HepG2 (cell line): ENCODE results near the gene POLR1E. TPM values are rescaled to one million over a fixed set of nuclear protein-coding genes. Genes with fewer than 3 reads are reported as not detected.

Experiments used
- ATAC-seq: fragments of 200-7000 bp; cut with Tn5 transposase; 3 replicates; pipeline ENCODE4 v1.9.1; 2020; ENCODE audit warnings: mild to moderate bottlenecking, moderate library complexity
- BruUV-seq: library from RNA; stranded (reverse); fragments of 400-500 nt; replicated peaks from 2 replicates; lab custom pipeline; 2021; lab: Mats Ljungman, UMichigan
- CTCF ChIA-PET: fragments of 300-600 bp; formaldehyde crosslinking; extraction: SDS; loops from one replicate; lab custom pipeline; 2021; ENCODE audit warnings: low total read pairs, inconsistent platforms, low intra/inter-chr PET ratio; lab: Yijun Ruan, JAX
- POLR2A ChIA-PET: fragments of 350-600 bp; sonication (Branson Sonifier 250); formaldehyde crosslinking; loops from one replicate; lab custom pipeline; 2020; ENCODE audit warnings: antibody characterized with exemption, inconsistent platforms; lab: Yijun Ruan, JAX
- DNase-seq: peaks from one replicate; pipeline ENCODE4 v3.0.0-alpha.2; 2015; ENCODE audit warnings: low spot score
- FAIRE-seq: peaks from 3 replicates; lab custom pipeline; 2011; peaks lifted over from hg19 to GRCh38; lab: Jason Lieb, UNC
- H2AFZ ChIP-seq: one replicate; pipeline ENCODE4 v1.6.1; 2011; ENCODE audit warnings: low read length, inconsistent platforms
- H3K27ac ChIP-seq: fragments of 300-600 bp; 3 replicates; pipeline ENCODE4 v1.8.0; 2011; ENCODE audit warnings: mixed run types, mild to moderate bottlenecking, mixed read lengths, low read length, inconsistent platforms; ENCODE audit not compliant: insufficient read depth; ENCODE audit errors: extremely low read length
- H3K27me3 ChIP-seq, 2 experiments: fragments of 200-600 bp in 1 of 2; 2 replicates in 1 of 2; 3 replicates in 1 of 2; pipeline versions ENCODE4 v1.6.0 to v1.8.0; 2011; ENCODE audit warnings: low read length in 2 of 2, mild to moderate bottlenecking in 2 of 2, moderate library complexity in 2 of 2, inconsistent platforms in 1 of 2; ENCODE audit not compliant: insufficient read depth in 2 of 2, control insufficient read depth in 1 of 2
- H3K36me3 ChIP-seq, 2 experiments: fragments of 200-600 bp in 1 of 2; replicated peaks in 1 of 2; 2 replicates in 1 of 2; 3 replicates in 1 of 2; pipeline versions ENCODE4 v1.5.1 to v1.8.0; 2011; ENCODE audit warnings: low read length in 2 of 2, inconsistent platforms in 1 of 2; ENCODE audit not compliant: insufficient read depth in 2 of 2, control insufficient read depth in 1 of 2
- H3K4me1 ChIP-seq: 2 replicates; pipeline ENCODE4 v1.5.1; 2012; ENCODE audit warnings: low read length, inconsistent platforms; ENCODE audit not compliant: insufficient read depth
- H3K4me2 ChIP-seq: 2 replicates; pipeline ENCODE4 v1.6.0; 2011; ENCODE audit warnings: low read depth, low read length, inconsistent platforms
- H3K4me3 ChIP-seq, 3 experiments: fragments of 200-600 bp in 1 of 3; sonication (generic), shearing (Covaris generic) in 1 of 3; replicated peaks in 1 of 3; 2 replicates each; pipeline ENCODE4 v1.5.1; 2011 to 2016; ENCODE audit warnings: low read length in 3 of 3, inconsistent platforms in 2 of 3, low read depth in 2 of 3, mild to moderate bottlenecking in 2 of 3, control low read depth in 1 of 3, mixed read lengths in 1 of 3; ENCODE audit not compliant: insufficient read depth in 1 of 3
- H3K79me2 ChIP-seq: one replicate; pipeline ENCODE4 v1.6.1; 2011; ENCODE audit warnings: low read length, inconsistent platforms; ENCODE audit not compliant: insufficient read depth
- H3K9ac ChIP-seq: 2 replicates; pipeline ENCODE4 v1.6.0; 2011; ENCODE audit warnings: mild to moderate bottlenecking, low read depth, low read length, inconsistent platforms; ENCODE audit not compliant: insufficient read depth
- H3K9me3 ChIP-seq: 2 replicates; pipeline ENCODE4 v1.5.1; 2012; ENCODE audit warnings: mild to moderate bottlenecking, low read length
- H4K20me1 ChIP-seq: 2 replicates; pipeline ENCODE4 v1.6.0; 2011; ENCODE audit warnings: inconsistent platforms, mild to moderate bottlenecking, low read length, moderate library complexity; ENCODE audit not compliant: insufficient read depth
- CCAR2 ChIP-seq: fragments of 200-400 bp; formaldehyde crosslinking; optimal IDR thresholded peaks from 2 replicates; pipeline ENCODE3; 2018; ENCODE audit warnings: low read depth, mild to moderate bottlenecking, low read length, moderate library complexity
- DMAP1 ChIP-seq: IDR thresholded peaks from 2 replicates; pipeline ENCODE4 v1.6.1; 2016
- ELF1 ChIP-seq: sonication (generic); formaldehyde crosslinking; IDR thresholded peaks from 2 replicates; pipeline ENCODE4 v1.4.0; 2020; ENCODE audit warnings: missing genetic modification reagents
- ELF4 ChIP-seq: sonication (generic); formaldehyde crosslinking; IDR thresholded peaks from 2 replicates; pipeline ENCODE4 v1.5.0; 2020; ENCODE audit warnings: missing genetic modification reagents, mild to moderate bottlenecking, moderate library complexity, borderline replicate concordance
- FOXC1 ChIP-seq: sonication (generic); formaldehyde crosslinking; IDR thresholded peaks from 2 replicates; pipeline ENCODE4 v1.8.0; 2022; ENCODE audit warnings: mild to moderate bottlenecking, missing genetic modification reagents, borderline replicate concordance
- HOXA9 ChIP-seq: sonication (generic); formaldehyde crosslinking; IDR thresholded peaks from 2 replicates; pipeline ENCODE4 v1.8.1; 2022; ENCODE audit warnings: missing genetic modification reagents, mild to moderate bottlenecking, moderate library complexity, borderline replicate concordance
- NCOA2 ChIP-seq: sonication (generic); formaldehyde crosslinking; IDR thresholded peaks from 2 replicates; pipeline ENCODE4 v1.8.0; 2022; ENCODE audit warnings: inconsistent platforms
- NFE2 ChIP-seq: sonication (generic); formaldehyde crosslinking; IDR thresholded peaks from 2 replicates; pipeline ENCODE4 v1.4.0; 2020; ENCODE audit warnings: missing genetic modification reagents
- PHF8 ChIP-seq: sonication (generic); formaldehyde crosslinking; IDR thresholded peaks from 2 replicates; pipeline ENCODE4 v1.5.0; 2020; ENCODE audit warnings: missing genetic modification reagents
- SIN3A ChIP-seq: IDR thresholded peaks from 2 replicates; pipeline ENCODE4 v1.6.1; 2011; ENCODE audit warnings: low read depth, mild to moderate bottlenecking, control low read depth, low read length, borderline replicate concordance
- THYN1 ChIP-seq: sonication (generic); formaldehyde crosslinking; IDR thresholded peaks from 2 replicates; pipeline ENCODE4 v1.8.1; 2023; ENCODE audit warnings: low read depth, mild to moderate bottlenecking, moderate library complexity, missing genetic modification reagents, borderline replicate concordance
- WIZ ChIP-seq: sonication (generic); formaldehyde crosslinking; IDR thresholded peaks from 2 replicates; pipeline ENCODE4 v1.5.1; 2020; ENCODE audit warnings: mild to moderate bottlenecking, missing genetic modification reagents
- ZNF280D ChIP-seq: sonication (generic); formaldehyde crosslinking; IDR thresholded peaks from 2 replicates; pipeline ENCODE4 v1.5.1; 2020; ENCODE audit warnings: mild to moderate bottlenecking, missing genetic modification reagents
- ZNF546 ChIP-seq: sonication (generic); formaldehyde crosslinking; conservative IDR thresholded peaks from 2 replicates; pipeline ENCODE4 v1.8.1; 2023; ENCODE audit warnings: mild to moderate bottlenecking, missing genetic modification reagents
- ZNF672 ChIP-seq: sonication (generic); formaldehyde crosslinking; IDR thresholded peaks from 2 replicates; pipeline ENCODE4 v1.8.1; 2022; ENCODE audit warnings: missing genetic modification reagents
- ZNF691 ChIP-seq: sonication (generic); formaldehyde crosslinking; IDR thresholded peaks from 2 replicates; pipeline ENCODE4 v1.4.0; 2020; ENCODE audit warnings: missing genetic modification reagents, low read depth, mild to moderate bottlenecking, borderline replicate concordance
- ZNF709 ChIP-seq: sonication (generic); formaldehyde crosslinking; IDR thresholded peaks from 2 replicates; pipeline ENCODE4 v1.5.0; 2020; ENCODE audit warnings: mild to moderate bottlenecking, missing genetic modification reagents
- WGBS: methylation state at CpG from one replicate; pipeline ENCODE4 v1.1.6; 2017; ENCODE audit warnings: low lambda C conversion rate; 5-methylcytosine and 5-hydroxymethylcytosine counted together
- in situ Hi-C: cut with HindIII; loops from 2 replicates; pipeline ENCODE4 v1.10.0; 2017; ENCODE audit warnings: low pct_unique_long_range_greater_than_20kb; ENCODE audit not compliant: extremely low pct_ligation_motif_present
- intact Hi-C: fragments of 100-400 bp; cut with micrococcal nuclease; formaldehyde crosslinking; loops from one replicate; pipeline ENCODE4 v1.10.0; 2022; ENCODE audit not compliant: unreplicated experiment
- polyA plus RNA-seq, 8 experiments: library from polyadenylated mRNA; depleted of rRNA in 3 of 8; stranded (reverse) in 7 of 8; unstranded in 1 of 8; fragments of >200 nt; fragmentation: Illumina TruSeq in 4 of 8; extraction: Trizol in 4 of 8; gene quantifications; 2 replicates each; pipeline versions ENCODE4 v1.2.1 to v1.2.3, GENCODE V29; 2011 to 2016; ENCODE audit warnings: low read depth in 4 of 8, missing spikeins in 1 of 8, mixed read lengths in 1 of 8; ENCODE audit not compliant: insufficient read depth in 1 of 8
- total RNA-seq, 5 experiments: library from RNA; depleted of rRNA; stranded (reverse); fragments of >200 nt; fragmentation: Illumina TruSeq; extraction: Trizol; gene quantifications; 2 replicates each; pipeline ENCODE4 v1.2.3, GENCODE V29; 2016; ENCODE audit warnings: low read depth in 1 of 5

POLR1E gene
- total and polyA plus RNA-seq, 2 of the 13 experiments (the other 11 are each of a cell fraction or from before 2014, with no cell fraction given): 23.0 to 37.8 TPM

- Histone ChIP-seq H3K4me3 (no peak overlapping the region), H3K27ac (no peak overlapping the region), H2AFZ (no peak overlapping the region), H3K79me2 (no peaks in the 10 kb centered on the region), H3K4me1 (no peaks in the 10 kb centered on the region), H3K4me2 (no peak overlapping the region), H3K9me3 (no peaks in the 10 kb centered on the region), H3K9ac (no peak overlapping the region), H4K20me1 (no peaks in the 10 kb centered on the region), H3K36me3 (no peaks in the 10 kb centered on the region), H3K27me3 (no peaks in the 10 kb centered on the region)
- CTCF ChIA-PET: no interaction called here
- in situ Hi-C loops (no loop called here), intact Hi-C loops (no loop called here)
- ATAC-seq: no peak
- no peak for TF ChIP-seq ELF1 (CRISPR knock-in tag)
- TF ChIP-seq ZNF672 (CRISPR knock-in tag): no peak
- no peak for TF ChIP-seq THYN1 (CRISPR knock-in tag)
- no peak for TF ChIP-seq WIZ (CRISPR knock-in tag)
- TF ChIP-seq SIN3A: no peak
- no peak for TF ChIP-seq NFE2 (CRISPR knock-in tag)
- TF ChIP-seq HOXA9 (CRISPR knock-in tag): no peak
- no peak for TF ChIP-seq ZNF280D (CRISPR knock-in tag)
- TF ChIP-seq DMAP1 (CRISPR knock-in tag): no peak
- no peak for TF ChIP-seq FOXC1
- no peak for TF ChIP-seq ZNF691 (CRISPR knock-in tag)
- TF ChIP-seq PHF8 (CRISPR knock-in tag): no peak
- no peak for TF ChIP-seq ZNF546 (CRISPR knock-in tag)
- TF ChIP-seq CCAR2: no peak
- no peak for TF ChIP-seq ELF4
- TF ChIP-seq NCOA2 (CRISPR knock-in tag): no peak
- no peak for TF ChIP-seq ZNF709
- no TSS peak for BruUV-seq
- no peak for FAIRE-seq
- POLR2A ChIA-PET: no interaction called here
- WGBS: 61% methylated on average over 2 of the region's 3 CpGs
- no peak for DNase-seq
These were observed 65.7 kb downstream of the POLR1E start for GRCh38 chr9:37551468-37551867.
